Coronary artery (tissue), 2 donors: ENCODE results near the gene KLHL12.

Experiments used
- DNase-seq: peaks from one replicate; pipeline ENCODE4 v3.0.0-alpha.2; 2017; ENCODE audit warnings: low spot score
- H3K27ac ChIP-seq, 2 donors: fragments of 200-600 bp; sonication (generic); one replicate each; pipeline ENCODE4 v1.5.1; 2016 to 2019
- H3K4me3 ChIP-seq: fragments of 200-600 bp; sonication (generic); 2 replicates; pipeline ENCODE4 v1.5.1; 2016; ENCODE audit warnings: mild to moderate bottlenecking, moderate library complexity
- TF ChIP-seq, protein P1 (sequence below): fragments of 200-600 bp; sonication (generic); IDR thresholded peaks from one replicate; pipeline ENCODE4 v1.5.1; 2019; ENCODE audit warnings: antibody characterized with exemption

KLHL12 gene

GRCh38 chr1:202958544-202959275 lies 31.7 kb upstream of the KLHL12 start:
- no peak for DNase-seq
- peak overlapping the region; percentile 92 to 93 for H3K27ac ChIP-seq
- TF ChIP-seq, protein P1, sequence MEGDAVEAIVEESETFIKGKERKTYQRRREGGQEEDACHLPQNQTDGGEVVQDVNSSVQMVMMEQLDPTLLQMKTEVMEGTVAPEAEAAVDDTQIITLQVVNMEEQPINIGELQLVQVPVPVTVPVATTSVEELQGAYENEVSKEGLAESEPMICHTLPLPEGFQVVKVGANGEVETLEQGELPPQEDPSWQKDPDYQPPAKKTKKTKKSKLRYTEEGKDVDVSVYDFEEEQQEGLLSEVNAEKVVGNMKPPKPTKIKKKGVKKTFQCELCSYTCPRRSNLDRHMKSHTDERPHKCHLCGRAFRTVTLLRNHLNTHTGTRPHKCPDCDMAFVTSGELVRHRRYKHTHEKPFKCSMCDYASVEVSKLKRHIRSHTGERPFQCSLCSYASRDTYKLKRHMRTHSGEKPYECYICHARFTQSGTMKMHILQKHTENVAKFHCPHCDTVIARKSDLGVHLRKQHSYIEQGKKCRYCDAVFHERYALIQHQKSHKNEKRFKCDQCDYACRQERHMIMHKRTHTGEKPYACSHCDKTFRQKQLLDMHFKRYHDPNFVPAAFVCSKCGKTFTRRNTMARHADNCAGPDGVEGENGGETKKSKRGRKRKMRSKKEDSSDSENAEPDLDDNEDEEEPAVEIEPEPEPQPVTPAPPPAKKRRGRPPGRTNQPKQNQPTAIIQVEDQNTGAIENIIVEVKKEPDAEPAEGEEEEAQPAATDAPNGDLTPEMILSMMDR = no peak
- H3K4me3 ChIP-seq = peak overlapping the region; percentile 94

DNA sequence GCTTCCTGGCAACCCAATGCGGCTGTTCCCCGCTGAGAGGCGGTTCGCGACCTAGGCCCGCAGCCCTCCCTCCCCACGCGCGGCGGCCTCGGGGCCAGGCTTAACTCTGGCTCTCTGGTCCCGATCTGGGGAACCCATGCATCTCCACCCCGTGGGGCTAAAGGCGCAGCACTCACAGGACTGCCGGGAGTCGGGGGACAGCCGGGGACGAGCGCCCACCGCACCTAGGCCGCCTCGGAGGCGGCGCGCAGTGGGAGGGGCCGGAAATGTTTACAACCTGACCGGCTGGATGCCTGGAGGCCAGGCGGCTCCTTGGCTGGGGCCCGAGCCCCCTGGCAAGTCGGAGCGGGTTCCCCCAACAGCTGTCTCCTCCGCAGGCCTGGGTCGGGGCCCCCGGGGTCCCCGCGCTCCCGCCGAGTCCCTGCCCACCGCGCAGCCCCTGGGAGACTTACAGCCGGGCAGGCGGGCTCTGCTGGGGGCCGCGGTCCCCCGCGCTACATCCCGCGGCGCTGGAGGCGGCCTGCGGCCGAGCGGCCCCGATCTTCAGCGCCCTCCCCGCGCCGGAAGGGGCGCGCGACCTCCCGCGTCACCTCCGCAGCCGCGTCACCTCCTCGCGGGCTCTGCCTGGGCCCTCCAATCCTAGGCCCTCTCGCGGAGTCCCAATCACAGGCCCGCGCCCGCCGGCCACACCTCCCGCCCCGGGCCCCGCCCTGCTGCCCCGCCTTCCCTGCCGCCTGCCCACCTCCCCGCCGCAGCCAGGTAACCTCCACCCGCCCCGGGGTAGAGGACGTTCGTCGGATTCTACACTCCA lies 30.9 kb upstream of the KLHL12 start, which contains the start of gene ADIPOR1:
Gene ADIPOR1 (minus strand): TSS at position 580 of the 811 bp plus-strand sequence. CDS start 7,242 bp downstream, outside the sequence.
- TF ChIP-seq, protein P1 = no peak
- Histone ChIP-seq H3K27ac (peak within 1 kb of the TSS; percentile 92 to 93), H3K4me3 (peak within 1 kb of the TSS; percentile 94)
- DNase-seq = peak; percentile 92

GRCh38 chr1:202956969-202957368 lies 29.9 kb upstream of the KLHL12 start:
- H3K27ac ChIP-seq = peak overlapping the region in 1 of 2 donors; percentile 93
- no peak for DNase-seq
- TF ChIP-seq, protein P1 = no peak
- peak overlapping the region; percentile 94 for H3K4me3 ChIP-seq

- no peak for DNase-seq
- peak overlapping the region in 1 of 2 donors; percentile 7 for H3K27ac ChIP-seq
- TF ChIP-seq, protein P1 = no peak
- no peak overlapping the region for H3K4me3 ChIP-seq
These were observed 27.2 kb upstream of the KLHL12 start for GRCh38 chr1:202954057-202954745.

- Histone ChIP-seq H3K27ac (peak overlapping the region in 1 of 2 donors; percentile 7), H3K4me3 (no peak overlapping the region)
- TF ChIP-seq, protein P1 = no peak
- DNase-seq = no peak
These were observed 26.4 kb upstream of the KLHL12 start for GRCh38 chr1:202953392-202953791.

GRCh38 chr1:202952818-202953217 lies 25.8 kb upstream of the KLHL12 start:
- Histone ChIP-seq H3K4me3 (no peak overlapping the region), H3K27ac (peak overlapping the region in 1 of 2 donors; percentile 49)
- TF ChIP-seq, protein P1 = no peak
- no peak for DNase-seq
